HCT116 (cell line): ENCODE measurements around the gene PLCD4. TPM values are rescaled to one million over a fixed set of nuclear protein-coding genes. Genes with fewer than 3 reads are reported as not detected.

Experiments used
- ATAC-seq: fragments of 200-7000 bp; cut with Tn5 transposase; 2 replicates; pipeline ENCODE4 v1.9.1; 2020; ENCODE audit warnings: mild to moderate bottlenecking, moderate library complexity
- BruUV-seq: library from RNA; stranded (reverse); fragments of 400-500 nt; replicated peaks from 2 replicates; lab custom pipeline; 2021; lab: Mats Ljungman, UMichigan
- CTCF ChIA-PET: fragments of 300-600 bp; sonication (Branson Sonifier 250); formaldehyde crosslinking; loops from one replicate; lab custom pipeline; 2021; ENCODE audit warnings: antibody characterized with exemption; lab: Charles Lee
- POLR2A ChIA-PET: fragments of 300-600, 350-600 bp; sonication (Branson Sonifier 250); formaldehyde crosslinking; loops from one replicate; lab custom pipeline; 2021; ENCODE audit warnings: antibody characterized with exemption; lab: Charles Lee
- RAD21 ChIA-PET, 2 experiments: fragments of 300-600 bp; sonication (Branson Sonifier 250); formaldehyde crosslinking; loops; one replicate each; lab custom pipeline; 2023; ENCODE audit warnings: low total read pairs in 2 of 2; ENCODE audit not compliant: uncharacterized antibody in 2 of 2, unreplicated experiment in 2 of 2, low non-redundant PET in 1 of 2; lab: Charles Lee
- DNase-seq: peaks from one replicate; pipeline ENCODE4 v3.0.0-alpha.2; 2010; ENCODE audit warnings: low read depth, low spot score
- H2AFZ ChIP-seq: fragments of 200-600 bp; shearing (Covaris generic), sonication (generic); 2 replicates; pipeline ENCODE4 v1.6.1; 2017; ENCODE audit warnings: low read depth, mixed run types, mixed read lengths, antibody characterized with exemption, low read length; ENCODE audit not compliant: poor library complexity, severe bottlenecking
- H3K27ac ChIP-seq: 2 replicates; pipeline ENCODE4 v1.5.1; 2012; ENCODE audit warnings: low read depth, low read length
- H3K27me3 ChIP-seq: fragments of 200-600 bp; sonication (generic); 2 replicates; pipeline ENCODE4 v1.6.1; 2016; ENCODE audit warnings: mixed run types, low read length, mixed read lengths; ENCODE audit not compliant: insufficient read depth
- H3K36me3 ChIP-seq, 2 experiments: fragments of 200-500 bp in 1 of 2; fragments of 200-600 bp in 1 of 2; sonication (Bioruptor generic) in 1 of 2; sonication (generic) in 1 of 2; 2 replicates each; pipeline versions ENCODE4 v1.5.1 to v1.6.1; 2014 to 2016; ENCODE audit warnings: low read length in 2 of 2, inconsistent platforms in 1 of 2, mixed read lengths in 1 of 2, mixed run types in 1 of 2; ENCODE audit not compliant: insufficient read depth in 2 of 2, control insufficient read depth in 1 of 2
- H3K4me1 ChIP-seq, 2 experiments: fragments of 200-600 bp in 1 of 2; sonication (generic) in 1 of 2; 2 replicates each; pipeline versions ENCODE4 v1.5.1 to v1.6.1; 2012 to 2017; ENCODE audit warnings: low read length in 2 of 2, inconsistent platforms in 1 of 2, mild to moderate bottlenecking in 1 of 2, mixed read lengths in 1 of 2, mixed run types in 1 of 2, moderate library complexity in 1 of 2; ENCODE audit not compliant: insufficient read depth in 2 of 2, control insufficient read depth in 1 of 2
- H3K4me2 ChIP-seq: fragments of 200-600 bp; sonication (generic); 2 replicates; pipeline ENCODE4 v1.6.1; 2017; ENCODE audit warnings: mixed run types, low read length, mixed read lengths
- H3K4me3 ChIP-seq, 2 experiments: fragments of 200-600 bp in 1 of 2; sonication (generic) in 1 of 2; replicated peaks in 1 of 2; 2 replicates each; pipeline ENCODE4 v1.5.1; 2011 to 2016; ENCODE audit warnings: low read length in 2 of 2, control low read depth in 1 of 2, low read depth in 1 of 2, mild to moderate bottlenecking in 1 of 2, mixed read lengths in 1 of 2, mixed run types in 1 of 2
- H3K79me2 ChIP-seq: fragments of 200-600 bp; sonication (generic); 2 replicates; pipeline ENCODE4 v1.6.1; 2017; ENCODE audit warnings: mild to moderate bottlenecking, mixed run types, low read length, moderate library complexity, mixed read lengths; ENCODE audit not compliant: insufficient read depth
- H3K9ac ChIP-seq: fragments of 200-600 bp; sonication (generic); 2 replicates; pipeline ENCODE4 v1.6.1; 2016; ENCODE audit warnings: low read length, mixed read lengths
- H3K9me2 ChIP-seq: fragments of 200-600 bp; sonication (generic), shearing (Covaris generic); 2 replicates; pipeline ENCODE4 v1.6.1; 2017; ENCODE audit warnings: mixed run types, mild to moderate bottlenecking, moderate library complexity; ENCODE audit not compliant: insufficient read depth
- H3K9me3 ChIP-seq, 2 experiments: fragments of 200-500 bp in 1 of 2; fragments of 200-600 bp in 1 of 2; sonication (Bioruptor generic) in 1 of 2; sonication (generic) in 1 of 2; 2 replicates each; pipeline ENCODE4 v1.6.1; 2014 to 2017; ENCODE audit warnings: low read length in 2 of 2, mixed read lengths in 2 of 2, inconsistent platforms in 1 of 2, low read depth in 1 of 2, mild to moderate bottlenecking in 1 of 2, mixed run types in 1 of 2, moderate library complexity in 1 of 2; ENCODE audit not compliant: control insufficient read depth in 1 of 2, insufficient read depth in 1 of 2
- H4K20me1 ChIP-seq: fragments of 200-600 bp; sonication (generic), shearing (Covaris generic); 2 replicates; pipeline ENCODE4 v1.6.1; 2017; ENCODE audit warnings: mixed run types, mild to moderate bottlenecking, moderate library complexity; ENCODE audit not compliant: insufficient read depth
- CBX3 ChIP-seq: IDR thresholded peaks from 2 replicates; pipeline ENCODE4 v1.6.1; 2012; ENCODE audit warnings: low read depth
- CEBPB ChIP-seq: IDR thresholded peaks from 2 replicates; pipeline ENCODE4 v1.6.1; 2012; ENCODE audit warnings: low read depth
- EGR1 ChIP-seq: IDR thresholded peaks from 2 replicates; pipeline ENCODE4 v1.6.1; 2012; ENCODE audit warnings: low read depth
- ELF1 ChIP-seq: IDR thresholded peaks from 2 replicates; pipeline ENCODE4 v1.6.1; 2012; ENCODE audit warnings: low read depth, borderline replicate concordance
- EZH2 ChIP-seq: fragments of 200-600 bp; sonication (generic); IDR thresholded peaks from 2 replicates; pipeline ENCODE4 v1.6.1; 2017; ENCODE audit warnings: antibody characterized with exemption, mixed run types
- EZH2phosphoT487 ChIP-seq: fragments of 200-600 bp; IDR thresholded peaks from 2 replicates; pipeline ENCODE4 v1.6.1; 2018; ENCODE audit warnings: antibody characterized with exemption, borderline replicate concordance
- FOSL1 ChIP-seq: IDR thresholded peaks from 2 replicates; pipeline ENCODE4 v1.6.1; 2012; ENCODE audit warnings: low read depth
- POLR2A ChIP-seq: IDR thresholded peaks from 2 replicates; pipeline ENCODE4 v1.7.0; 2011; ENCODE audit warnings: borderline replicate concordance; ENCODE audit not compliant: insufficient read depth, insufficient read length; ENCODE audit errors: extremely low read depth
- POLR2AphosphoS5 ChIP-seq: IDR thresholded peaks from 2 replicates; pipeline ENCODE4 v1.6.1; 2011; ENCODE audit warnings: mild to moderate bottlenecking, low read depth, low read length, moderate library complexity
- RAD21 ChIP-seq: IDR thresholded peaks from 2 replicates; pipeline ENCODE4 v1.6.1; 2012; ENCODE audit warnings: low read depth, mild to moderate bottlenecking
- SIN3A ChIP-seq: IDR thresholded peaks from 2 replicates; pipeline ENCODE4 v1.6.1; 2012; ENCODE audit warnings: low read depth
- SRF ChIP-seq: IDR thresholded peaks from 2 replicates; pipeline ENCODE4 v1.6.1; 2012; ENCODE audit warnings: low read depth
- YY1 ChIP-seq: IDR thresholded peaks from 2 replicates; pipeline ENCODE4 v1.6.1; 2011; ENCODE audit warnings: low read length, low read depth, moderate library complexity, mild to moderate bottlenecking; ENCODE audit not compliant: insufficient replicate concordance; ENCODE audit errors: extremely low read depth
- ZFX ChIP-seq: fragments of 450-650 bp; IDR thresholded peaks from 2 replicates; pipeline ENCODE4 v1.6.1; 2017
- intact Hi-C: fragments of 100-400 bp; cut with micrococcal nuclease; formaldehyde crosslinking; loops from 2 replicates; pipeline ENCODE4 v1.10.0; 2022
- total RNA-seq: library from RNA; stranded (reverse); gene quantifications from one replicate; pipeline ENCODE4 v1.2.1, GENCODE V29; 2021; ENCODE audit not compliant: unreplicated experiment
- TF ChIP-seq, protein P1 (sequence below): IDR thresholded peaks from 2 replicates; pipeline ENCODE4 v1.6.1; 2012; ENCODE audit warnings: low read depth
- TF ChIP-seq, protein P2 (sequence below): IDR thresholded peaks from 2 replicates; pipeline ENCODE4 v1.6.1; 2012
- TF ChIP-seq, protein P3 (sequence below): IDR thresholded peaks from 2 replicates; pipeline ENCODE4 v1.6.1; 2012
- TF ChIP-seq, protein P4 (sequence below): IDR thresholded peaks from 2 replicates; pipeline ENCODE4 v1.6.1; 2011; ENCODE audit warnings: mild to moderate bottlenecking, low read length, moderate library complexity; ENCODE audit not compliant: insufficient replicate concordance; ENCODE audit errors: extremely low read depth

PLCD4 gene
- total RNA-seq, 1 experiment from 2014 or later = 0.64 TPM

DNA sequence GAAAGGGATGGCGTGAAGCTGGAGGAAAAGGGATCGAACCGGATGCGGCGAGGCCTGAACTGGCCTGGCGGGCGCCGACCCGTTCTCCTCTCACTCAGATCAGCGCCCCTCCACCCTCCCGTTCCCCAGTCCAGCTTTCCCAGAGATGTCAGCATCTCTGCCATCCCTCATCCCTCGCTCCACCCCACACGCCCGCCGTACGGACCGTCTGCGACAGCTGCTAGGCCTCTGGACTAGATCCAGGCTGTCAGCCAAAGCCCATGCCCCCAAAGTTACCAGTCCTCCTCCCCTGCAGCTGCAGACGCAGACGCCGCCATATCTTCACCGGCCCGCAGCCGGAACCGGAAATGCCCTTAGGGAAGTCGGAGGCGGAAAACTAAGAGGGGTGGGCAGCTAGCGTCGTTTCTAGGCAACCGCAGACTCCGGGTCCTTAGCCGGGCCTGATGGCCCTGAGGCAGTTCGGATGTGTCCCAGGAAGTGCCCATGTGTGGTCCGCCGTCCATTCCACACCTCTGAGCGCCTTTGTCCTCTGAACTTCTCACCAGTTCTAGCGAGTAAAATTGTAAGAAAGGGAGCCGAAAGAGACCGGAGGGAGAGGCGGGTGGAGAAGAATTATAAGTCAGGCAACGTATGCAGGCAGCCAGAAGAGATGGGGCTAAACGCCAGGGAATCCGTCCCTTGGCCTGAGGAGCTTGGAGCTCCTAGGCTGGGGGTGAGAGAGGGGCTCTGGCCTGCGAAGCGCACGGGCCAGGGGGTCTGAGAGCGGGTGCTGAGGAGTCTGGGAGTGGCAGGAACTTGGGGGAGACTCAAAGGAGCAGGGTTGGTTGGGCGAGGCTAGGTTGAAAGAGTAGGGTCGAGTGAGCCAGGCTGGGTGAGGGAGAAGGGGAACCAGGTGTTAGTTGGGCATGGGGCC lies 64.2 kb downstream of the PLCD4 start, which contains the start of the genes RNF25 and STK36:
Gene RNF25, minus strand, starts transcription at position 349 of the 913 bp plus-strand sequence. Its CDS starts 32 bp downstream, at position 317.
Gene STK36, plus strand, starts transcription at position 433 of the 913 bp plus-strand sequence. CDS start 744 bp downstream, outside the sequence.
- no peaks in the 10 kb centered on the region for H3K9me2 ChIP-seq
- H3K36me3 ChIP-seq = peaks cover 11 to 15% of the 10 kb centered on the region in 2 experiments; a peak in 3 of 4 replicates
- peaks cover 33% of the 10 kb centered on the region for H3K79me2 ChIP-seq
- ChIA-PET RAD21 (interaction anchor here in 1 of 2 experiments (0.9 to 1.6 kb wide), 2 partner anchors 12 to 176 kb away, joined by 3 to 5 read pairs; partner anchors contain the start of genes BCS1L and ZNF142), CTCF (interaction anchor here (0.7 to 2.0 kb wide), 6 partner anchors 13 to 226 kb away, joined by 3 to 14 read pairs (median 5); partner anchors contain the start of genes BCS1L, TTLL4 and ZNF142), POLR2A (interaction anchor here (0.6 to 2.3 kb wide), 2 partner anchors 12 to 77 kb away, joined by 9 to 20 read pairs; partner anchors contain the start of genes BCS1L and ZNF142)
- H4K20me1 ChIP-seq = no peaks in the 10 kb centered on the region
- ATAC-seq = peak; percentile 96
- no TSS peak for BruUV-seq
- H3K9me3 ChIP-seq = no peaks in the 10 kb centered on the region
- peaks cover 11 to 13% of the 10 kb centered on the region in 2 experiments; a peak in 2 of 4 replicates for H3K4me1 ChIP-seq
- H3K27ac ChIP-seq = peak within 1 kb of the TSS; percentile 74
- H3K4me2 ChIP-seq = peak within 1 kb of the TSS; percentile 81
- peak within 1 kb of the TSS; percentile 74 to 89 for H3K4me3 ChIP-seq
- H3K27me3 ChIP-seq = no peaks in the 10 kb centered on the region
- peak within 1 kb of the TSS; percentile 71 for H3K9ac ChIP-seq
- DNase-seq = peak; percentile 78
- H2AFZ ChIP-seq = peak within 1 kb of the TSS; percentile 24
- intact Hi-C loops = no loop called here
- TF ChIP-seq POLR2A (peak; percentile 44), ELF1 (peak; percentile 58; the same call in 1 of the 2 replicates), ZFX (no peak), CEBPB (no peak), EZH2phosphoT487 (no peak), SRF (peak; percentile 62; the same call in 1 of the 2 replicates), RAD21 (no peak), EZH2 (no peak), EGR1 (peak; percentile 52), CBX3 (no peak; the same call in 1 of the 2 replicates), POLR2AphosphoS5 (peak; percentile 91), FOSL1 (no peak), SIN3A (peak; percentile 95; the same call in 1 of the 2 replicates), YY1 (peak; percentile 93)
- TF ChIP-seq, protein P1, sequence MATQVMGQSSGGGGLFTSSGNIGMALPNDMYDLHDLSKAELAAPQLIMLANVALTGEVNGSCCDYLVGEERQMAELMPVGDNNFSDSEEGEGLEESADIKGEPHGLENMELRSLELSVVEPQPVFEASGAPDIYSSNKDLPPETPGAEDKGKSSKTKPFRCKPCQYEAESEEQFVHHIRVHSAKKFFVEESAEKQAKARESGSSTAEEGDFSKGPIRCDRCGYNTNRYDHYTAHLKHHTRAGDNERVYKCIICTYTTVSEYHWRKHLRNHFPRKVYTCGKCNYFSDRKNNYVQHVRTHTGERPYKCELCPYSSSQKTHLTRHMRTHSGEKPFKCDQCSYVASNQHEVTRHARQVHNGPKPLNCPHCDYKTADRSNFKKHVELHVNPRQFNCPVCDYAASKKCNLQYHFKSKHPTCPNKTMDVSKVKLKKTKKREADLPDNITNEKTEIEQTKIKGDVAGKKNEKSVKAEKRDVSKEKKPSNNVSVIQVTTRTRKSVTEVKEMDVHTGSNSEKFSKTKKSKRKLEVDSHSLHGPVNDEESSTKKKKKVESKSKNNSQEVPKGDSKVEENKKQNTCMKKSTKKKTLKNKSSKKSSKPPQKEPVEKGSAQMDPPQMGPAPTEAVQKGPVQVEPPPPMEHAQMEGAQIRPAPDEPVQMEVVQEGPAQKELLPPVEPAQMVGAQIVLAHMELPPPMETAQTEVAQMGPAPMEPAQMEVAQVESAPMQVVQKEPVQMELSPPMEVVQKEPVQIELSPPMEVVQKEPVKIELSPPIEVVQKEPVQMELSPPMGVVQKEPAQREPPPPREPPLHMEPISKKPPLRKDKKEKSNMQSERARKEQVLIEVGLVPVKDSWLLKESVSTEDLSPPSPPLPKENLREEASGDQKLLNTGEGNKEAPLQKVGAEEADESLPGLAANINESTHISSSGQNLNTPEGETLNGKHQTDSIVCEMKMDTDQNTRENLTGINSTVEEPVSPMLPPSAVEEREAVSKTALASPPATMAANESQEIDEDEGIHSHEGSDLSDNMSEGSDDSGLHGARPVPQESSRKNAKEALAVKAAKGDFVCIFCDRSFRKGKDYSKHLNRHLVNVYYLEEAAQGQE = no peak
- TF ChIP-seq, protein P2, sequence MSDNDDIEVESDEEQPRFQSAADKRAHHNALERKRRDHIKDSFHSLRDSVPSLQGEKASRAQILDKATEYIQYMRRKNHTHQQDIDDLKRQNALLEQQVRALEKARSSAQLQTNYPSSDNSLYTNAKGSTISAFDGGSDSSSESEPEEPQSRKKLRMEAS = peak; percentile 68
- TF ChIP-seq, protein P3, sequence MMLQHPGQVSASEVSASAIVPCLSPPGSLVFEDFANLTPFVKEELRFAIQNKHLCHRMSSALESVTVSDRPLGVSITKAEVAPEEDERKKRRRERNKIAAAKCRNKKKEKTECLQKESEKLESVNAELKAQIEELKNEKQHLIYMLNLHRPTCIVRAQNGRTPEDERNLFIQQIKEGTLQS = no peak
- TF ChIP-seq, protein P4, sequence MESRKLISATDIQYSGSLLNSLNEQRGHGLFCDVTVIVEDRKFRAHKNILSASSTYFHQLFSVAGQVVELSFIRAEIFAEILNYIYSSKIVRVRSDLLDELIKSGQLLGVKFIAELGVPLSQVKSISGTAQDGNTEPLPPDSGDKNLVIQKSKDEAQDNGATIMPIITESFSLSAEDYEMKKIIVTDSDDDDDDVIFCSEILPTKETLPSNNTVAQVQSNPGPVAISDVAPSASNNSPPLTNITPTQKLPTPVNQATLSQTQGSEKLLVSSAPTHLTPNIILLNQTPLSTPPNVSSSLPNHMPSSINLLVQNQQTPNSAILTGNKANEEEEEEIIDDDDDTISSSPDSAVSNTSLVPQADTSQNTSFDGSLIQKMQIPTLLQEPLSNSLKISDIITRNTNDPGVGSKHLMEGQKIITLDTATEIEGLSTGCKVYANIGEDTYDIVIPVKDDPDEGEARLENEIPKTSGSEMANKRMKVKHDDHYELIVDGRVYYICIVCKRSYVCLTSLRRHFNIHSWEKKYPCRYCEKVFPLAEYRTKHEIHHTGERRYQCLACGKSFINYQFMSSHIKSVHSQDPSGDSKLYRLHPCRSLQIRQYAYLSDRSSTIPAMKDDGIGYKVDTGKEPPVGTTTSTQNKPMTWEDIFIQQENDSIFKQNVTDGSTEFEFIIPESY = no peak
